Endothelial cell of umbilical vein (primary cell): ENCODE measurements around the gene BCL2A1. TPM values are rescaled to one million over a fixed set of nuclear protein-coding genes. Genes with fewer than 3 reads are reported as not detected.

Source experiments
- BruUV-seq: library from RNA; stranded (reverse); fragments of 400-500 nt; replicated peaks from 2 replicates; lab custom pipeline; 2021; lab: Mats Ljungman, UMichigan
- CTCF ChIA-PET: fragments of 300-600, 350-600 bp; sonication (Branson Sonifier 250); formaldehyde crosslinking; loops from one replicate; lab custom pipeline; 2021; ENCODE audit warnings: antibody characterized with exemption, inconsistent platforms; lab: Charles Lee
- POLR2A ChIA-PET: fragments of 300-600, 350-600 bp; sonication (Branson Sonifier 250); formaldehyde crosslinking; loops from one replicate; lab custom pipeline; 2021; ENCODE audit warnings: antibody characterized with exemption, inconsistent platforms; lab: Charles Lee
- DNase-seq: peaks from one replicate; pipeline ENCODE4 v3.0.0-alpha.2; 2011; ENCODE audit warnings: low read depth, low spot score
- FAIRE-seq: peaks from 2 replicates; lab custom pipeline; 2011; peaks lifted over from hg19 to GRCh38; lab: Jason Lieb, UNC
- H2AFZ ChIP-seq: 2 replicates; pipeline ENCODE4 v1.6.0; 2012; ENCODE audit warnings: low read depth, low read length, control low read depth, inconsistent platforms
- H3K27ac ChIP-seq: 2 replicates; pipeline ENCODE4 v1.5.1; 2011; ENCODE audit warnings: low read depth, mild to moderate bottlenecking, control low read depth, low read length, moderate library complexity; ENCODE audit not compliant: insufficient read depth
- H3K27me3 ChIP-seq, 2 experiments: 2 replicates each; pipeline versions ENCODE4 v1.6.0 to v1.6.1; 2011; ENCODE audit warnings: low read length in 2 of 2, mixed read lengths in 1 of 2; ENCODE audit not compliant: control insufficient read depth in 2 of 2, insufficient read depth in 2 of 2
- H3K36me3 ChIP-seq, 2 experiments: 2 replicates in 1 of 2; 3 replicates in 1 of 2; pipeline ENCODE4 v1.5.1; 2011; ENCODE audit warnings: low read length in 2 of 2, mild to moderate bottlenecking in 1 of 2, moderate library complexity in 1 of 2; ENCODE audit not compliant: control insufficient read depth in 2 of 2, insufficient read depth in 2 of 2; ENCODE audit errors: extremely low read depth in 1 of 2
- H3K4me1 ChIP-seq: 3 replicates; pipeline ENCODE4 v1.5.1; 2011; ENCODE audit warnings: mild to moderate bottlenecking, low read length; ENCODE audit not compliant: control insufficient read depth, insufficient read depth; ENCODE audit errors: extremely low read depth
- H3K4me2 ChIP-seq: 2 replicates; pipeline ENCODE4 v1.6.1; 2011; ENCODE audit warnings: low read length, control low read depth, mixed read lengths; ENCODE audit not compliant: insufficient read depth
- H3K4me3 ChIP-seq, 3 experiments: fragments of 200-600 bp in 1 of 3; sonication (generic), shearing (Covaris generic) in 1 of 3; replicated peaks in 1 of 3; 2 replicates each; pipeline ENCODE4 v1.5.1; 2011 to 2016; ENCODE audit warnings: control low read depth in 3 of 3, low read length in 3 of 3, mild to moderate bottlenecking in 2 of 3, inconsistent platforms in 1 of 3, low read depth in 1 of 3, moderate library complexity in 1 of 3; ENCODE audit not compliant: insufficient read depth in 1 of 3
- H3K79me2 ChIP-seq: 2 replicates; pipeline ENCODE4 v1.6.0; 2012; ENCODE audit warnings: low read length, inconsistent platforms; ENCODE audit not compliant: control insufficient read depth, insufficient read depth
- H3K9ac ChIP-seq: replicated peaks from 2 replicates; pipeline ENCODE3; 2011; ENCODE audit warnings: low read length, control low read depth; ENCODE audit not compliant: insufficient read depth; ENCODE audit errors: extremely low read depth
- H3K9me1 ChIP-seq: replicated peaks from 3 replicates; pipeline ENCODE4 v1.6.0; 2011; ENCODE audit warnings: mild to moderate bottlenecking, low read length; ENCODE audit not compliant: control insufficient read depth, insufficient read depth; ENCODE audit errors: extremely low read depth
- H3K9me3 ChIP-seq: replicated peaks from 2 replicates; pipeline ENCODE4 v1.5.1; 2012; ENCODE audit warnings: low read length, inconsistent platforms; ENCODE audit not compliant: control insufficient read depth, insufficient read depth
- H4K20me1 ChIP-seq: replicated peaks from 2 replicates; pipeline ENCODE3; 2011; ENCODE audit warnings: mild to moderate bottlenecking, low read length; ENCODE audit not compliant: control insufficient read depth, insufficient read depth; ENCODE audit errors: extremely low read depth
- GATA2 ChIP-seq: IDR thresholded peaks from 2 replicates; pipeline ENCODE4 v1.7.0; 2011; ENCODE audit warnings: low read depth, mild to moderate bottlenecking, moderate library complexity, mixed read lengths, low read length; ENCODE audit not compliant: insufficient read length, insufficient read depth
- JUN ChIP-seq: IDR thresholded peaks from 2 replicates; pipeline ENCODE4 v1.6.1; 2011; ENCODE audit warnings: borderline replicate concordance, low read depth; ENCODE audit not compliant: insufficient read length, insufficient read depth
- MAX ChIP-seq: IDR thresholded peaks from 2 replicates; pipeline ENCODE4 v1.6.1; 2011; ENCODE audit not compliant: insufficient read depth, insufficient read length
- MYC ChIP-seq: IDR thresholded peaks from one replicate; pipeline ENCODE4 v1.6.1; 2011; ENCODE audit warnings: mild to moderate bottlenecking, low read depth, low read length
- POLR2A ChIP-seq: IDR thresholded peaks from 2 replicates; pipeline ENCODE4 v1.6.1; 2012; ENCODE audit warnings: low read depth, mild to moderate bottlenecking, control low read depth, low read length
- POLR2AphosphoS5 ChIP-seq: IDR thresholded peaks from 2 replicates; pipeline ENCODE4 v1.6.1; 2012; ENCODE audit warnings: low read depth, mild to moderate bottlenecking, control low read depth, low read length, moderate library complexity; ENCODE audit not compliant: insufficient read depth
- dilution Hi-C: fragments of 300-500 bp; cut with MboI; formaldehyde crosslinking; loops from one replicate; pipeline ENCODE4 v1.15.0; 2019; ENCODE audit warnings: low sequenced_read_pairs; ENCODE audit not compliant: extremely low pct_ligation_motif_present
- intact Hi-C: fragments of 100-400 bp; cut with micrococcal nuclease; formaldehyde crosslinking; loops from one replicate; pipeline ENCODE4 v1.10.0; 2022
- polyA plus RNA-seq, 4 experiments: library from polyadenylated mRNA; depleted of rRNA in 3 of 4; stranded (reverse) in 3 of 4; unstranded in 1 of 4; fragments of >200 nt; gene quantifications; 2 replicates each; pipeline versions ENCODE4 v1.2.1 to v1.2.3, GENCODE V29; 2011 to 2012; ENCODE audit warnings: missing spikeins in 1 of 4
- total RNA-seq: library from RNA; stranded (reverse); gene quantifications from 2 replicates; pipeline ENCODE4 v1.2.3, GENCODE V29; 2021

BCL2A1 gene
- total and polyA plus RNA-seq, 2 donors (not counting 3 experiments of a cell fraction or from before 2014, with no cell fraction given): not detected

GRCh38 chr15:79966634-79967297, 4.2 kb downstream of the BCL2A1 start:
- no peaks in the 10 kb centered on the region for H3K9me3 ChIP-seq
- H3K36me3 ChIP-seq: no peaks in the 10 kb centered on the region
- no peaks in the 10 kb centered on the region for H3K9me1 ChIP-seq
- no peak overlapping the region for H3K27ac ChIP-seq
- BruUV-seq: no TSS peak
- H3K79me2 ChIP-seq: no peaks in the 10 kb centered on the region
- POLR2A ChIA-PET: no interaction called here
- no peak overlapping the region for H3K4me2 ChIP-seq
- no peak overlapping the region for H3K4me3 ChIP-seq
- FAIRE-seq (no peak), DNase-seq (no peak)
- intact Hi-C loops: no loop called here
- no peaks in the 10 kb centered on the region for H3K4me1 ChIP-seq
- no peaks in the 10 kb centered on the region for H4K20me1 ChIP-seq
- CTCF ChIA-PET: no interaction called here
- TF ChIP-seq JUN (no peak), GATA2 (no peak), POLR2A (no peak)
- dilution Hi-C loops: no loop called here
- H3K9ac ChIP-seq: no peak overlapping the region
- H3K27me3 ChIP-seq: no peaks in the 10 kb centered on the region
- no peak overlapping the region for H2AFZ ChIP-seq

DNA sequence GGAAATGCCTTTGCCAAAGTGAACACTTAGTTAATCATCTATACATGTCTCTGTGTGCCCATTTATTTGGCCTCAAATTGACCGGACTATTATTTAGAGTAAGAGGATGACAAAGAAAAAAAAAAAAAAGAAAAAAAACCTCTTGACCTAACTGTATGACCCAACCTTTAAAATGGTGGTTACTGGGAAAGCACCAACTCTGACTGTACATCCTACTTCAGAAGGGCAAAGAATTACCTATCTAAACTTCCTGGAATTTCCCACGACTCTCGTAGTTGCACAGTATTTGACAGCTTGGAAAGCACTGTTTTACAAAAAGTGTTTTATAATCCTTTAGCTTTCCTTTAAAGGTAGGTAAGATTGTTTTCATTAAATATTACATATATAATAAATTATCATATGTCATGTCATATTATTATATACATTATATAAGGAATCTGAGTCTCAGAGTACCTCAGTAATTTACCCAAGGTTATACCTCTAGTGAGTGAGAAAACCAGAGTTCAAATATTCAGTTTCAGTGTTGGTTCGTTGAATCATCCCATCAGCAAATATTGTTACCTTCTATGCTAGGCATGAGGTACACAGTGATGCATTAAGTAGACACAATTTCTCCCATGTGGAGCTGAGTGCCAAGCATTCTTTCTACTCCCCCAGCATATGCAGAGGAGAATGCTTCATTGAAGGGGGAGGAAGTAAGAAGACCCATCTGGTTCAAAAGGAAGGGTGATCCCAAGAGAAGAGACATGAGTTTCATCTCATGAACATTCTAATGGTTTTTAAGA, 5.0 kb downstream of the BCL2A1 start:
- no peaks in the 10 kb centered on the region for H4K20me1 ChIP-seq
- H3K36me3 ChIP-seq: no peaks in the 10 kb centered on the region
- no peak overlapping the region for H3K9ac ChIP-seq
- no peak overlapping the region for H3K4me3 ChIP-seq
- no peak overlapping the region for H3K27ac ChIP-seq
- dilution Hi-C loops: no loop called here
- no peak for DNase-seq
- ChIA-PET CTCF (no interaction called here), POLR2A (no interaction called here)
- H3K9me3 ChIP-seq: no peaks in the 10 kb centered on the region
- no peak overlapping the region for H2AFZ ChIP-seq
- BruUV-seq: no TSS peak
- intact Hi-C loops: no loop called here
- no peaks in the 10 kb centered on the region for H3K4me1 ChIP-seq
- no peaks in the 10 kb centered on the region for H3K79me2 ChIP-seq
- no peaks in the 10 kb centered on the region for H3K27me3 ChIP-seq
- no peak for FAIRE-seq
- no peaks in the 10 kb centered on the region for H3K9me1 ChIP-seq
- H3K4me2 ChIP-seq: no peak overlapping the region
- TF ChIP-seq POLR2AphosphoS5: no peak
- TF ChIP-seq MYC: no peak
- no peak for TF ChIP-seq POLR2A
- no peak for TF ChIP-seq GATA2
- no peak for TF ChIP-seq MAX
